ENCODE data around the gene HINFP.

- TF ChIP-seq CTCF (IDR thresholded peaks at IDR 0.05 in 2 of 3, conservative IDR thresholded peaks at IDR 0.05 in 1 of 3; ENCODE audit: insufficient read depth in 2 of 3, low read depth in 1 of 3, low read length in 3 of 3) (no peak), CHD7 (IDR thresholded peaks at IDR 0.05; ENCODE audit: low read depth, low read length) (no peak), TAF1 (IDR thresholded peaks at IDR 0.05; ENCODE audit: control insufficient read depth, extremely low read depth, insufficient read depth, low read length, severe bottlenecking) (no peak), POLR2AphosphoS5 (IDR thresholded peaks at IDR 0.05; ENCODE audit: control insufficient read depth, insufficient read depth, low read depth, low read length) (no peak), ZNF197 (CRISPR knock-in tag; IDR thresholded peaks at IDR 0.05; ENCODE audit: low read depth) (no peak), ZNF384 (IDR thresholded peaks at IDR 0.05; ENCODE audit: low read depth, low read length) (no peak), HOMEZ (CRISPR knock-in tag; IDR thresholded peaks at IDR 0.05) (no peak), MLX (CRISPR knock-in tag; conservative IDR thresholded peaks at IDR 0.05) (no peak), CCAR2 (IDR thresholded peaks at IDR 0.05; ENCODE audit: low read depth, low read length) (no peak), CBX3 (IDR thresholded peaks at IDR 0.05; ENCODE audit: borderline replicate concordance in 1 of 2, low read length in 2 of 2) (no peak)
These were observed 37.1 kb downstream of the HINFP start for GRCh38 chr11:119158467-119158866.
